HG03571 (cell line): ENCODE data around the gene SLC1A1.
"Not testable (repeated sequence)": the region's sequence is repeated elsewhere in the genome, so short reads cannot be mapped to it uniquely, and the experiment has no call there.

Experiments used
- ATAC-seq: cut with Tn5 transposase; IDR thresholded peaks from one replicate; pipeline ENCODE4 v1.9.1; 2021; ENCODE audit not compliant: unreplicated experiment

Gene SLC1A1

DNA sequence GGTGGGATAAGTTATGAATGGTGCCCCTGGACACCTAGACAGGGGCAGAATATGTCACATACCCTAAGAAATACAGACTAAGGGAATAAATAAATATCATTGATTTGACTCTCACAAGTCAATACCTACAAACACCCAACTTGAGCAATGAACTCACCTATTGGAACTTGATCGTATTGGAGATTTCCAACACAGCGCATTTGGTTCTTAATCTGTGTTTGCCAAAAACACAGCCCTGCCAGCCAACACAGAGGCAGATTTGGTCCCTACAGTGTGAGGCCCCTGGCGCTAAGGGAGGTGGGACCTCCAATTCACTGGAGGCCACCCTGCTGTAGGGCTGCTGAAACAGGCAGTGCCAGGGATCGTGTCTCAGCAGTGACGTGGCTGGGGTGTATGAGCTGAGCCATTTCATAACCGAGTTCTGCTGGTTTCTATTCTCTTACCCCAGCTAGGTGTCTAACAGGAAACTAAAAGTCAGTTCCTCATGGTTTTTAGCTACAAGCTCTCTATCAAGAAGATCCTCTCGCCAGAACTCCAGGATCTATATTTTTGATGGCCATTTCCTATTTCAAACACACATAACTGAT, 84.5 kb downstream of the SLC1A1 start:
- ATAC-seq = no peak

DNA sequence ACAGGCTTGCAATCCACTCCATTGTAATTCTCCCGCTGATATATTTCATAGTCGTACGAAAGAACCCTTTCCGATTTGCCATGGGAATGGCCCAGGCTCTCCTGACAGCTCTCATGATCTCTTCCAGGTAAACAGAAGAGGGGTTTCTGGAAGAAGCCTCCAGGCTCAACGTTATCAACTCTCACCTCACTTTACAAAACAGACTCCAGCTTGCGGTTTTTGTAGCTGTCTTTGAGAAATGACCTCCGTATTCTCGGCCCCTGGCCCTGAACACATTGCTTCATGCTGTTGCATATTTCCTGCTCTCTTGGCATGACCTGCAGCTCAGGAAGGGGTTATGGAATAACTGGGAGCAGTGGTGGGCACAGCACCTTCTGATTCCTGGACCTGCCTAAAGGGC, 85.7 kb downstream of the SLC1A1 start:
- ATAC-seq = no peak

DNA sequence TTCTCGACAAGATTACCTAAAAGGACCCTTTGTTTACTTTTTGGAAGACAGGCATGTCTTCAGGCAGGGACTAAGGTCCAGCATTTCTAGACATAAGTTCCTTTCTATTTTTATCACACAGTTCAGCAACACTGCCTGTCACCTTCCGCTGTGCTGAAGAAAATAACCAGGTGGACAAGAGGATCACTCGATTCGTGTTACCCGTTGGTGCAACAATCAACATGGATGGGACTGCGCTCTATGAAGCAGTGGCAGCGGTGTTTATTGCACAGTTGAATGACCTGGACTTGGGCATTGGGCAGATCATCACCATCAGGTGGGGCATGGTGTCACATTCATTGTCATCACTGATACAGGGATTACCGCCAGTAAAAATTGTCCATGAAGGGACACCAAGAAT, 86.2 kb downstream of the SLC1A1 start:
- ATAC-seq = no peak

DNA sequence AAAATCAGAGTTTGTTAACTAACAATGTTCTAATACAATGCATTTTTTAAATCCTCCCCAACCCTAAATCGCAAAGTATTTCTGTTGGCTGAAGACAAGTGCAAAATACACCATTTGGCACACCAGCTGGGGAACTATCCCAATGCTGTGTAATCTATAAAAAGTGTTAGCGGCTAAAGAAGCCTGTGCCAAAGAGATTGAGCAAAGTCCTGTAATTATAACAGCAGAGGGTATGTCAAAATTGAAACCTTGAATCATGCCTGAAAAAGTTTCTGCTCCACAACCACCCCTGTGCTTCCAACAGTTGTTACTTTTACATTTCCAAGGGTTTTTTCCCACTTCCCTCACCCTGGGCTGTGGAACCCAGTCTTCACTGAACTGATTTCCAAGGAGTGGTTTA, 88.7 kb downstream of the SLC1A1 start:
- ATAC-seq = no peak

DNA sequence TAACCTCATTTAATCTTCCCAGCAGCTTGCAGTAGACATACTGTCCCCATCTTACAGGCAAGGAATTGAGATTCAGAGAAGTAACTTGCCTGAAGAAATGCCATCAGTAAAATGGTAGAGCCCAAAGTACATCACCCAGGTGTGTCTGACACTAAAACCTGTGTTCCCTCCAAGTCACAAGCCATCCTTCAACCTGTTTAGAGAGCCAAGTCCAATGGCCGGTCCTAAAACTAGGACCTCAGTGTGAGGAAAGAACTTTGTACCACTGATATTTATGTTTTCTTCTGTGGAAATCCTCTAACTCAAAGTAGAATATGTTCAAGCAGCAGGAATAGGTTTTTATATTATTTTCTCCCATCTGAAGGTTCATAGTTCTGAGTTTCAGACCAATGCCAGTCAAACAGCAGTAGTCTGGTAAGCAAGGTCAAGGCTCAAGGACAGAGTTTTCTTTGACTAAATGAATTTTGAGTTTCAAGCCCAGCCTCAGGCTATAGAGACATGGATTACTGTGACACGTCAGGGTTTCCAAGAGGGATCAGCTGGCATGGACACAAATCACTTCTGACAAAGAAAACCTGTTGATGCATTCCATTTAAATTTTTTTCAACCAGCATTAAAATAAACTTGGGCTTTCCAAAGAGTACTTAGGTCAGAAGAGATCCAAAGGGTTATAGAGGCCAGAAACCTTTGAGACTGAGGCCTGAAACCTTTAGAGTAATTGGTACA, 90.9 kb downstream of the SLC1A1 start:
- ATAC-seq = no peak

DNA sequence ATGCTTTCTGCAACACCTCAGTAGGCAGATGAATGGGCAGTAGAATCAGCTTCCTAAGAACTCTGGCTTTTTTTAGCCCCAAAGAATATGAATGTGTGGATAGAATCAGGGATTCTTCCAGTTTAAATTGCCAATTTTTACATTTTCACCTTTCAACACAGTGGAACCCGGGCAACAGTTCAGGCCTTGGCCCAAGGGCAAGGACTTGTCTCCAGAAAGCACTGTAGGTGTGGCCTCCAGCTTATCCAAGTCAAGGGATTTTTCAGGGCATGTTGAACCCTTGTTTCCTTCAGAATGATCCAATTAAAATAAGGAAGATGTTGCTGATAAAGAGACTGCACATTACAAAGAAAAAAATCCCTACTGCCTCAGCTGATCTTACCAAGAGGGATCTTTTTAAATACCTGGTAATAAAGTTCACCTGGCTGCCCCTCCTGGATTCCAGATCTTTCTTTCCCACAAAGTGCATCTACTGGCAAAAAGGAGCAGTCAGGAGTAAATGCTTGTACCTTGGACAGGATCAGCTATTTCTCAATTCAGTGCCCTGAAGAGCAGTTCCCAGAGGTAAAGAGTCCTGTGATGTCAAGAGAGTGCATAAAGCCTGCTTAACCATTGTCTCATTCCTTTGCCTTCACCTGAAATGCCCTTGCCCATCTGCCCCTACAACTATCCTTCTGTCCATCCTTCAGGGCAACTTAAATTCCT, 91.7 kb downstream of the SLC1A1 start:
- no peak for ATAC-seq

DNA sequence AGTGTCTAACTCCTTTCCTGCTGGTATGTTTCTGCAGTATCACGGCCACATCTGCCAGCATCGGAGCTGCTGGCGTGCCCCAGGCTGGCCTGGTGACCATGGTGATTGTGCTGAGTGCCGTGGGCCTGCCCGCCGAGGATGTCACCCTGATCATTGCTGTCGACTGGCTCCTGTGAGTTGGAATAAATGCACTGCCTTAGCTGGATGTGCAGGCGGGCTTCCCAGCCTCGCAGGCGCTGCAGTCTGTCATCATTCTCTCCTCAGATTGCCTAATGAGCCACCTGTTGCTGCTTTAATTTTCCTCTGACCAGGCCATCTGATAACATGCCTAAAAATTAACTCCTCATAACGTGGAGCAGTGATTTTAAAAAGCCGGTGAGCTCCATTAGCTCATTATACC, 92.7 kb downstream of the SLC1A1 start:
- no peak for ATAC-seq

DNA sequence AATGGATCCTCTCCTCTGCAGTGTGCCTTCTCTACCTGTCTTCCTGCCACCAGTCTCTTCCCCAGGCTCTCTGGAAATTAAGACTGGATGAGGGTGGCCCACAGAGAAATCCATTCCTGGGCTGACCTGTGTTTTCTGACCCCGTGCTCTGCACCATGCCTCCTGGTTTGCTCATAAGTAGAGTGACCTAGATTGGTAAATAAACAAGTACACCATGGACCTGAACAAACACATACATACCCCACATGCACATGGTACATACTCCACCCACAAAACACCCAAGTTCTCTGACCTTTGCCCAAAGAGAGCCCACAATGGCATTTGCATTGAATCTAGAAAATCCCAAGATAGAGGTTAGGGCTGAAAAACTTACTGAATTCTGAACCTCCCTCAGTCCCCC, 94.4 kb downstream of the SLC1A1 start:
- no peak for ATAC-seq

DNA sequence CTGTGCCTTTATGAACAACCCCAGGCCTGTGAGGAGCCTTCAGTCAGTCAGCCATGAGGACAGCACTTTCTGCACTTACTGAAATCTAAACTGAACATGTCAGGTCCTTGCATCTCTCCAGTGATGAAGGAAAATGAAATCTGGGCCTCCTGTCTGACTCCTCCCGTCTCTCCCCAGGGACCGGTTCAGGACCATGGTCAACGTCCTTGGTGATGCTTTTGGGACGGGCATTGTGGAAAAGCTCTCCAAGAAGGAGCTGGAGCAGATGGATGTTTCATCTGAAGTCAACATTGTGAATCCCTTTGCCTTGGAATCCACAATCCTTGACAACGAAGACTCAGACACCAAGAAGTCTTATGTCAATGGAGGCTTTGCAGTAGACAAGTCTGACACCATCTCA, 94.9 kb downstream of the SLC1A1 start:
- ATAC-seq = no peak

DNA sequence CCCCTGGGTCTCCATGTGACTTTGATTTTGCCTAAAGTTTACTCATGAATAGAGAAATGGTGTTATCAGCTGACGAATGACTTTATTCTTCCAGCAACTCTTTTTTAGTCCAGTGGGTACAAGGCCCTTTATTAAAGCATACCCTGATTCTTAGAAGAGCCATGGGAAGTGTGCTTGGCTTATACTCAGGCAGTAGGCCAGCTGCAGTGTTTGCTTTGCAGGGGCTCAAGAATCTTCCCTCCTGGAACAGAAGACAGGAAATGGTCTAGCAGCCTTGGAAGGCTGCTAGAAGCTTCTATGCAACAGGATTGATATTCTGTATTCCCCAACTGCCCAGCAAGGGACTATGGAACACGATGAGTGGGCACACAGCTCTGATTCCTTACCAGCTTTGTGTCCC, 98.5 kb downstream of the SLC1A1 start:
- no peak for ATAC-seq

DNA sequence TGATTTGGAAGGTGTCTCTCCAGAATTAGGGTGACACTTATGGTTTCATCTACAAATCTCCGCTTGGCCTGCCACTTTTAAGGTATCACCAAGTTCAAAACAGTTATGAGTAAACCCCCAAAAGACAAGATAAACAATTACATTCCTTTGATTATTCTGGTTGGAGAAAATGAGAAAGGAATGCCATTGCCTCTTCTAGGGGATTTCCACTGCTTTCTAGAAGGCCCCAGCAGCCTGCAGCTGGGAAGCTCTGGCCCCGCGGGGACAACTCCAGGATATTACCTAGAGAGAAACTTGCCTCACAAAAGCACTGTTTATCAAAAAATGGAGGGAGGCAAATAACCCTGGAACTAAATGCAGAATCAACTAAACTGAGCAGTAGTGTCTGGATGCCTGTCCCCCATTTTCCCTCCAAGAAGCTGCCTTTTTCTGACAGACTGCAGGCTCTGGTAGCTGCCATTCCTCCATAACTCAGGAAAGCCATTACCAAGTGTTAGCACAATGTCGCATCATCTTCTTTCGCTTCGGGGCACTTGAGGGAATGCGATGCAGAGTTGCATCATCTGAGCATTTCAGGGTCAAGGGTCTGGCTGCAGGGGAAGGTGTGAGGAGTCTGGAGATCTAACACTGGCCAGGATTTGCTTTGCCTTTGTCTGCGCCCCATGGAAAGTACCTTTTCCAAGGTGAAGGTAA, 100.3 kb downstream of the SLC1A1 start:
- ATAC-seq = no peak

DNA sequence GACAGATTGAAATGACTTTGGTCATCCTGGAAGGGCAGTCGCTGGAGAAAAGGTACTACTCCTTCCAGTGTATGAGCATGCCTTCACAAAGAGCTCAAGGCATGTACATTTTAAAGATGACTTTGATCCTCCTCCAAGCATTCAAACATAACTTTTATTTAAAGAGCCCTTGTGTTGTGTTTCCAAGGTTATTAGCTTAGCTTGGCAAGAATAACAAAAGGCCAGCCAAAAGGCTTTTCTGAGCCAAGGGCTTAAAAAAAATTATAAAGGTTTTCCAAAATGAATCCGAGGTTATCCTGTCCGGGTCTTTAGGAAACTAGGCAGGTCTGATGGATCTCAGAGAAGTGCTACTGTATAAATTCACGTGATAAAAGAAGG, 100.8 kb downstream of the SLC1A1 start:
- no peak for ATAC-seq

DNA sequence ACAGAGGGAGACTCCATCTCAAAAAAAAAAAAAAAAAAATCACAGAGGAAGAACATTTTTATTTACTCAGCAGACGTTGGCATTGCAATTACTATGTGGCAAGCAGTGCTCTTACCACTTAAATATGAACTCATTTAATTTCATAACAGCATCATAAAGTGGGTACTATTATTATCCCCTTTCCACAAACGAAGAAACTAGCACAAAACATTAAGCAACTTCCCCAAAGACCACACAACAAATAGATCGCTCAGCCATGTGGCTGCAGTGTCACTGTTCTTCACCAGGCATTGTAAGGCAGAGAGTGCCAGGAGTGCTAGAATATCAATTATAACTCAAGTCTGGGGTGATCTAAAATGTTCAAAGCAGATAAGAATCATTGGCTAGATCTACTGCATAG, 102.0 kb downstream of the SLC1A1 start:
- ATAC-seq = no peak

DNA sequence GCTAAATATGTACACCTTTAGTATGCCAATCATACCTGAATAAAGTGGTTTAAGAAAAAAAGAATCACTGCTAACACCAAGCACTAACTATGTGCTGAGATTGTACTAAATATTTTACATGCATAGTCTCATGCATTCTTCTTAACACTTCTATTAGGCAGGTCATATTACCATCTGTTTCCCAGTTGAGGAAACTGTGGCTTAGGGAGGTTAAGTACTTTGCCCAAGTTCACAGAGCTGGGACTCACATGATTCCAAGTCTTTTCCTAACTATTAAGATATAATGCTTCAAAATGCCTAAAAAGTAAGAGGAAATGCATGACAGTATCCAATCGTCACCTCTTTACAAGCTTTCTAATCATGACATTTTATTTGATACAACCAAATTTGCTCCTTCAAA, 102.6 kb downstream of the SLC1A1 start:
- no peak for ATAC-seq

DNA sequence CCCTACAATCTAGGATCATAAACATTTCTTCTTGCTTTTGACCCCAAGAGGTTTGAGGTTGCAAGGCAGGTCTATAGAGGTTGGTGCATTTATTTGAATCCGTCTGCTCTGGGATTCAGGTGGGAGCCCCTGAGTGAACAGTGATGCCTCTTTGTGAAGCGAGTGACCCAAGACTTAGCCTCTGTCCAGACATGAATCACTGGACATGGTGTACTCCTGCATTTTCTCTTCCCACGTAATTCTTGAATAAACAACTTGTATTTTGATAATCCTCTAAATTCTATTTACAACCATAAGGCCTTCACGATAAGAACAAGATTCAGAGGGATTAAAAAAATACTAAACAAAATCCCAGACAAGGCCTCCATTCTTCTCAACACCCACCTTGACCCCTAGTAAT, 104.3 kb downstream of the SLC1A1 start:
- ATAC-seq = no peak

DNA sequence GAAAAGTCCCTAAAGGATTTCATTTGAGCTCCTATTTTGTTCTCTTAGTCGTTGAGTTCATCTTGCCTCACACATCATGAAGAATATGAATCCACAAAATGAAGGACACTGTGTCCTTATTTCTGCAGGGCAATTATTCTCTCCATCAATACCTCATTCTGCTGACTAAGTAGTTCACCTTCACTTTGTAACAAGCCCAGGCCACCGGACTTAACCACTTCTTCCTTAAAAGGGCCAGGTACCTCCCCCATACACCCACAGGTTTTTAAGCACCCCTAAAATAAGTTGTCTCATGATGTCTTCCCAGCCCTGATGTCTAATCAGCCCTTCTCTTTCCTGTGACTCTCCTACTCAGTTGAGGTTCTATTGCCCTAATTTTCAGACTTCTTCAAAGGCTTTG, 104.7 kb downstream of the SLC1A1 start:
- ATAC-seq = no peak

DNA sequence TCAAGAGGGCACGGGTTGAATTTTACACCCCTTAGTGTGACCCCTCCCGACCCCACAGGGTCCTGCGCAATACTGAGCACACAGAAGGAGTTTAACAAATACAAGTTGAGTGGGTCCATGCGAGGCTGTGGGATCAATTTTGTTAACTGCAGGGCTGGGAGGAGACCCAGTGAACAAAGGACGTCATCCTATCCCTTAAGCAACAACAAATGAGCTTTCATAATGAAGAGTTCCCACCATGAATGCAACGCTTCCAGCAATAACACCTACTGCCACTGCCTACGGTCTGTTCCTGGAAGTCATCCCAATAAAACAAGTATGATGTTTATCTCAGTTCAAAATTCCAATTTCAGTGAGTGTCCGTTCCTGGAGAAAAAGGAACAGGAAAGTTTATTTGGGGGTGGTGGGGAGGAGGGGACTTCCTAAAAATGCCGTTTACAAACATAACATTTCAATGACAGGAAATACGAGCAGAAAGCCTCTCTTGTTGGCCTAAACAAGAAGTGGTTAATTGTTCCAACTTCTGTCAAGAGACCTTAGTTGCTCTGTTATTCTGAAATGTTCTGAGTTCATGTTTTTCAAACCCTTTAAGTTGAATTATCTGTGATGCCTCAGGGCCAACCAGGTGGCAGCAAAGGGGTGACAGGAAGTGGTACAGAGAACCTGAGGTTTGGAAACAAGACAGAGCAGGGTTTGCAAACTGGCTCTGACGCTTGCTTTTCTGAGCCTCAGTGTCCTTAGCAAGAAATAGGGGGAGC, 106.1 kb downstream of the SLC1A1 start:
- no peak for ATAC-seq

DNA sequence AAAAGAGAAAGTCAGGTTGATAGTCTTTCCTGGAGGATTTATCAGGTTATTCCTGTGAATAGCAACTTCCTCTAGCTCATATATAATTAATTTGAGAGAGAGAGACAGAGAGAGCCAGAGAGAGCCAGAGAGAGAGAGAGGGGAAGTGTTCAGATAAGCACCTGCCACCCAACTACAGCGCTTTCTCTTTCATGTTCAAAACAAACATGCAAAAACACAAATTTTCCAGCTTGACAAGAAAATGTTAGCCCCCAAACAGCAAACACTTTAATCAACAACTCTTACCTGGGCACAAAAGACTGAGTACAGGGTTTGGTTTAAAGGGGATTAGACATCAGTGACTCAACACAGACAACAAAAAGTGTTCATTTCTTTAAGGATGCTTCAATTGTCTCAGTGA, 110.1 kb downstream of the SLC1A1 start:
- no peak for ATAC-seq

DNA sequence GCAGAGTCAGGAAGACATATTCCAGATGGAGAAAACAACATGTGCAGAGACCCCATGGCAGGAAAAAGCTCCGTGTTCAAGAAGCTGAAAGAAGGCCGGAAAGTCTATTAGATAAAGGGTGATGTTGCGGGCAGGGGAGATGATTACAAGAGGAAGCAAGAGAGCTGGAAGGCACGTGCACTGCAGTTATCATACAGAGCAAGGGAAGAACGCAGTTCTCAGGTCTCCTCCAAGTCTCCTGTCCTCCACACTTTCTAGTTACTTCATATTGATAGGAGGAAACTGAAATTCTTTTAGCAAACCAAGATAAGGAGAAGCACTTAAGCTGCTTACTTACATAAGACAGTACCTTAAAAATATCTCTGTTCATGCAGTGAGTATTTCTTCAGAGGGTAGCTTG, 113.6 kb downstream of the SLC1A1 start:
- no peak for ATAC-seq

DNA sequence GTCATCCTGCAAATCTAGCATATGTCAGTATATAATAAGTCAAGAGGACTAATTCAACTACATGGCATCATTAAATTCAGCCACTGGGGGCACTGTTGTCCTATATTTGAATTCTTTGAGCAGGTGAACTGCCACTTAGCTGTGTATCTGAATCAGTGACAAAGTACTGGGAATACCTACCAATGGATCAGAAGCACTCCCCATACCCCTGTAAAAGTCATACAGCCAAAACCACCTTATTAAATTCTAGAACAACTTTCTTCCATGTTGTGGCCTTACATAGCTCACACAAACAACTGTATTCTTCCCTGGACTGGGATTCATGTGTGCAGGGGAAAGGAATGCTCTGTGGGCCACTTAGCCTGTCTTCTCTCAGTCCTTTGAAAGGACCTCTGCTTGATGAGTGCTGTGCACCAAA, 114.4 kb downstream of the SLC1A1 start:
- ATAC-seq = no peak

DNA sequence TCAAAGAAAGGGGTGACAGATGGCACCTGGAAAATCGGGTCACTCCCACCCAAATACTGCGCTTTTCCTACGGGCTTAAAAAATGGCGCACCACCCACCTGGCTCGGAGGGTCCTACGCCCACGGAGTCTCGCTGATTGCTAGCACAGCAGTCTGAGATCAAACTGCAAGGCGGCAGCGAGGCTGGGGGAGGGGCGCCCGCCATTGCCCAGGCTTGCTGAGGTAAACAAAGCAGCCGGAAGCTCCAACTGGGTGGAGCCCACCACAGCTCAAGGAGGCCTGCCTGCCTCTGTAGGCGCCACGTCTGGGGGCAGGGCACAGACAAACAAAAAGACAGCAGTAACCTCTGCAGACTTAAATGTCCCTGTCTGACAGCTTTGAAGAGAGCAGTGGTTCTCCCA, 115.8 kb downstream of the SLC1A1 start:
- not testable (repeated sequence) for ATAC-seq
